ENCODE measurements around the gene GUCA1A.
"Not testable (repeated sequence)": the region's sequence is repeated elsewhere in the genome, so short reads cannot be mapped to it uniquely, and the experiment has no call there.

GUCA1A gene

GRCh38 chr6:42199106-42199981 lies 26.2 kb downstream of the GUCA1A start:
- Histone ChIP-seq H3K4me3 (no peak overlapping the region), H3K27ac (no peak overlapping the region)
- no peak for DNase-seq (ENCODE audit: low spot score)
- no peak for TF ChIP-seq CTCF (IDR thresholded peaks at IDR 0.05)

- Histone ChIP-seq H3K4me3 (no peak overlapping the region), H3K27ac (peak overlapping the region in 1 of 2 donors; percentile 2)
- no peak for DNase-seq (ENCODE audit: low spot score)
- no peak for TF ChIP-seq CTCF (IDR thresholded peaks at IDR 0.05)
Observed at GRCh38 chr6:42200035-42200434, 26.9 kb downstream of the GUCA1A start.

- no peak for DNase-seq (ENCODE audit: low spot score)
- TF ChIP-seq CTCF (IDR thresholded peaks at IDR 0.05): no peak
- no peak overlapping the region for H3K4me3 ChIP-seq
- H3K27ac ChIP-seq: no peak overlapping the region
Observed at GRCh38 chr6:42201382-42201781, 28.2 kb downstream of the GUCA1A start.

- not testable (repeated sequence) for DNase-seq (ENCODE audit: low spot score); H3K4me3 ChIP-seq; H3K27ac ChIP-seq
Observed at GRCh38 chr6:42202131-42202915, 29.2 kb downstream of the GUCA1A start.

GRCh38 chr6:42203183-42203582 lies 30.0 kb downstream of the GUCA1A start:
- no peak overlapping the region for H3K4me3 ChIP-seq
- no peak overlapping the region for H3K27ac ChIP-seq
- DNase-seq (ENCODE audit: low spot score): no peak
- no peak for TF ChIP-seq CTCF (IDR thresholded peaks at IDR 0.05)

GRCh38 chr6:42204768-42205282 lies 31.7 kb downstream of the GUCA1A start:
- Histone ChIP-seq H3K27ac (no peak overlapping the region), H3K4me3 (no peak overlapping the region)
- no peak for TF ChIP-seq CTCF (IDR thresholded peaks at IDR 0.05)
- DNase-seq (ENCODE audit: low spot score): no peak

GRCh38 chr6:42207559-42207958 lies 34.4 kb downstream of the GUCA1A start:
- DNase-seq (ENCODE audit: low spot score); H3K4me3 ChIP-seq: not testable (repeated sequence)

More at GRCh38 chr6:42207559-42207958, 34.4 kb downstream of the GUCA1A start:
- not testable (repeated sequence) for H3K27ac ChIP-seq
